Astrocyte of the spinal cord (primary cell): ENCODE measurements around the gene MORN1.

Source experiments
- DNase-seq: peaks from one replicate; pipeline ENCODE4 v3.0.0; 2011; ENCODE audit warnings: low read depth, low spot score
- H3K4me3 ChIP-seq: 2 replicates; pipeline ENCODE4 v1.5.1; 2011; ENCODE audit warnings: low read depth, mild to moderate bottlenecking, low read length, moderate library complexity
- CTCF ChIP-seq: IDR thresholded peaks from 2 replicates; pipeline ENCODE4 v1.5.1; 2012; ENCODE audit warnings: low read depth, mild to moderate bottlenecking, low read length, inconsistent platforms
- in situ Hi-C: cut with HindIII; loops from 2 replicates; pipeline ENCODE4 v1.10.0; 2017; ENCODE audit warnings: low sequenced_read_pairs

The MORN1 gene

GRCh38 chr1:2378441-2378851 lies 12.9 kb downstream of the MORN1 start:
- in situ Hi-C loops = loop anchor here (10.0 kb wide), 1 partner anchor 184 kb away; the partner anchor contains the start of gene FAAP20

GRCh38 chr1:2377751-2378440 lies 13.5 kb downstream of the MORN1 start:
- DNase-seq = no peak

More at GRCh38 chr1:2378441-2378851, 12.9 kb downstream of the MORN1 start:
- H3K4me3 ChIP-seq = no peak overlapping the region
- no peak for DNase-seq
- no peak for TF ChIP-seq CTCF

GRCh38 chr1:2376931-2377672 lies 14.3 kb downstream of the MORN1 start:
- no peak overlapping the region for H3K4me3 ChIP-seq
- DNase-seq = no peak
- TF ChIP-seq CTCF = no peak
- in situ Hi-C loops = loop anchor here (10.0 kb wide), 1 partner anchor 182 kb away; the partner anchor contains the start of gene FAAP20

More at GRCh38 chr1:2377751-2378440, 13.5 kb downstream of the MORN1 start:
- in situ Hi-C loops = loop anchor here (10.0 kb wide), 1 partner anchor 183 kb away; the partner anchor contains the start of gene FAAP20
- TF ChIP-seq CTCF = no peak
- H3K4me3 ChIP-seq = no peak overlapping the region

GRCh38 chr1:2376261-2376741 lies 15.1 kb downstream of the MORN1 start:
- no peak overlapping the region for H3K4me3 ChIP-seq
- in situ Hi-C loops = loop anchor here (10.0 kb wide), 1 partner anchor 182 kb away; the partner anchor contains the start of gene FAAP20
- no peak for DNase-seq

DNA sequence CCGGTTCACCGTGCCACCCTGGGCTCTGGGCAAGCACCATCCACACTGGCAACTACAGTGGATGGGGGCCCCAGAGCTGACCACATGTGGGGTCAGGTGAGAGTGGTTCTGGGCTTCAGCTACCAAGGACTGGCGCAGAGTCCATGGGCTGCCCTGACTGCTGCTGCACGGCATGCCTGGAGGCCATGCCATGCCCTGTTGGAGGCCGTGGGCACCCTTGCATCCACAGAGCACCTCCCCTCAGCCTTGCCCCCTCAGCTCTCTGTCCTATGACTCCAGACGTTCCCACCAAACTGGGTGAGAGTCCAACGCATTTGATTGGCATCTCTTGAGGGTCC lies 15.5 kb downstream of the MORN1 start:
- no peak for TF ChIP-seq CTCF
- H3K4me3 ChIP-seq = no peak overlapping the region
- DNase-seq = no peak
- in situ Hi-C loops = loop anchor here (10.0 kb wide), 1 partner anchor 181 kb away; the partner anchor contains the start of gene FAAP20

More at GRCh38 chr1:2376261-2376741, 15.1 kb downstream of the MORN1 start:
- TF ChIP-seq CTCF = no peak

- in situ Hi-C loops = loop anchor here (10.0 kb wide), 1 partner anchor 181 kb away; the partner anchor contains the start of gene FAAP20
- no peak for DNase-seq
- TF ChIP-seq CTCF = no peak
- no peak overlapping the region for H3K4me3 ChIP-seq
Measured at GRCh38 chr1:2375246-2375922, 16.0 kb downstream of the MORN1 start.
